ENCODE data around the gene ABCA2. TPM values are rescaled to one million over a fixed set of nuclear protein-coding genes. Genes with fewer than 3 reads are reported as not detected.

Gene ABCA2, protein sequence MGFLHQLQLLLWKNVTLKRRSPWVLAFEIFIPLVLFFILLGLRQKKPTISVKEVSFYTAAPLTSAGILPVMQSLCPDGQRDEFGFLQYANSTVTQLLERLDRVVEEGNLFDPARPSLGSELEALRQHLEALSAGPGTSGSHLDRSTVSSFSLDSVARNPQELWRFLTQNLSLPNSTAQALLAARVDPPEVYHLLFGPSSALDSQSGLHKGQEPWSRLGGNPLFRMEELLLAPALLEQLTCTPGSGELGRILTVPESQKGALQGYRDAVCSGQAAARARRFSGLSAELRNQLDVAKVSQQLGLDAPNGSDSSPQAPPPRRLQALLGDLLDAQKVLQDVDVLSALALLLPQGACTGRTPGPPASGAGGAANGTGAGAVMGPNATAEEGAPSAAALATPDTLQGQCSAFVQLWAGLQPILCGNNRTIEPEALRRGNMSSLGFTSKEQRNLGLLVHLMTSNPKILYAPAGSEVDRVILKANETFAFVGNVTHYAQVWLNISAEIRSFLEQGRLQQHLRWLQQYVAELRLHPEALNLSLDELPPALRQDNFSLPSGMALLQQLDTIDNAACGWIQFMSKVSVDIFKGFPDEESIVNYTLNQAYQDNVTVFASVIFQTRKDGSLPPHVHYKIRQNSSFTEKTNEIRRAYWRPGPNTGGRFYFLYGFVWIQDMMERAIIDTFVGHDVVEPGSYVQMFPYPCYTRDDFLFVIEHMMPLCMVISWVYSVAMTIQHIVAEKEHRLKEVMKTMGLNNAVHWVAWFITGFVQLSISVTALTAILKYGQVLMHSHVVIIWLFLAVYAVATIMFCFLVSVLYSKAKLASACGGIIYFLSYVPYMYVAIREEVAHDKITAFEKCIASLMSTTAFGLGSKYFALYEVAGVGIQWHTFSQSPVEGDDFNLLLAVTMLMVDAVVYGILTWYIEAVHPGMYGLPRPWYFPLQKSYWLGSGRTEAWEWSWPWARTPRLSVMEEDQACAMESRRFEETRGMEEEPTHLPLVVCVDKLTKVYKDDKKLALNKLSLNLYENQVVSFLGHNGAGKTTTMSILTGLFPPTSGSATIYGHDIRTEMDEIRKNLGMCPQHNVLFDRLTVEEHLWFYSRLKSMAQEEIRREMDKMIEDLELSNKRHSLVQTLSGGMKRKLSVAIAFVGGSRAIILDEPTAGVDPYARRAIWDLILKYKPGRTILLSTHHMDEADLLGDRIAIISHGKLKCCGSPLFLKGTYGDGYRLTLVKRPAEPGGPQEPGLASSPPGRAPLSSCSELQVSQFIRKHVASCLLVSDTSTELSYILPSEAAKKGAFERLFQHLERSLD (N-terminal part only)
- total RNA-seq: 0.95 and 5.2 TPM in 2 replicates

DNA sequence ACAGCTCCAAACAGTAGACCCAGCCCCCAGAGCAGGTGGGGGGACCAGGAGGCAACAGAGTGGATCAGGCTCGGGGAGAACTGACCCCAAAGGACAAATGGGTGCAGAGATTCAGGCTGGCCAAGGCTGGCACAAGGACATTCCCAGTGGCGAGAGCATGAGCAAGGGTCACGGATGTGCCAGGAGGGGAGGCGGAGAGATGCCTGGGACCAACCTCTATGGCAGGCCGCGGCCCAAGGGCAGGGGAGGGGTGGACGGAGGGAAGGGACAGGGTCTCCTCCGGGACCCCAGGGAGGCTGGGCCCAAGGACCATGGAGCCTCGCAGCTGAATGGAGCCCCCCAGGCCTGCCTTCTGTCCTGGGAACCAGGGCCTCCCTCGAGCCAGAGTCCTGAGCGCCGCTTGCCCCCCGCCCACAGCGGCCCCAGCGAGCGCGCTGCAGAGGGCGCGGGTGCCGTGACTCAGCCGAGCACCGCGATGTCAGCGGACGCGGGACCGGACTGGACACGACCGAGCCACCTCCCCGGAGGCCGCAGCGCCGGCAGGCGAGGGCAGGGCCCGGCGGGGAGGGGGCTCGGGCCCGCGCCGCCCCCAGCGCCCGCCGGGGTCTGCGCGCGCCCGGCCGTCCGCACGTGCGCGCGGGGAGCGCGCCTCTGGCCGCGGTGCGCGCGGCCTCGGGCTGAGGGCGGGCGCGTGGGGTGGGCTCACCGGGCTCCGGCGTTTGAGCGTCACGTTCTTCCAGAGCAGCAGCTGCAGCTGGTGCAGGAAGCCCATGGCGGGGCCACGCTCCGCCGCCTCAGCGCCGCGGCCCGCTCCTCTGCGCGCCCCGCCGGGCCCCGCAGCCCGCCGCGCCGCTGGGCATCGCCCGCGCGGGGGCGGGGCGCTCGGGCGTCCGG is at the start of gene ABCA2:
Gene ABCA2, minus strand, starts transcription at position 869 of the 894 bp plus-strand sequence. Its CDS starts 97 bp downstream, at position 772.

DNA sequence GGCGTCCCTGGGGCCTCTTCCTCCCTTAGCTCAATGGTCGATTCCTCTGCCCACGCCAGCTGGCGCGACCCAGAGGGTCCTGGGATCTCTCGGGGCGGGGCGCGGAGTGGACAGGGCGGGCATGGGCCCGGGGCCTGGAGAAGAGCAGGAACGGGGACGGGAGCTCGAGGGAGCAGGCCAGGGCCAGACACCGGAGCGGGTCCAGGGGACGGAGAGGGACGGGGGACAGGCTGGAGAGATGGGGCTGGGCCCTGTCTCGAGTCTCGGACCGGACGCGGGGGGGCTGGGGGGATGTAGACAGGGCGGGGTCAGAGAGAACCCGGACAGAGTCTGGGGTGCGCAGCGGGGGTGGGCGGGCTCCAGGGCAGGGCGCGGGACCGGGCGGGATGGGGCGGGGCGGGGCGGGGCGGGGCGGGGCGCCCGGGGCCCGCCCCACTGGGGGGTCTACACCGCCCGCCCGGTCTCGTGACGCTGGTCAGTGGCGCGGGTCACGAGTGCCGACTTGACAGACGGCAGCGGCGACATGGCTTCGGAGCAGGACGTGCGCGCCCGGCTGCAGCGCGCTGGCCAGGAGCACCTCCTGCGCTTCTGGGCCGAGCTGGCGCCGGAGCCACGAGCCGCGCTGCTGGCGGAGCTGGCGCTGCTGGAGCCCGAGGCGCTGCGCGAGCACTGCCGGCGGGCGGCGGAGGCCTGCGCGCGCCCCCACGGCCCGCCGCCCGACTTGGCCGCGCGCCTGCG is 49.1 kb upstream of the ABCA2 start, which contains the start of gene UAP1L1:
Gene UAP1L1, plus strand, starts transcription at position 508 of the 738 bp plus-strand sequence. Its CDS starts 16 bp downstream, at position 524.

DNA sequence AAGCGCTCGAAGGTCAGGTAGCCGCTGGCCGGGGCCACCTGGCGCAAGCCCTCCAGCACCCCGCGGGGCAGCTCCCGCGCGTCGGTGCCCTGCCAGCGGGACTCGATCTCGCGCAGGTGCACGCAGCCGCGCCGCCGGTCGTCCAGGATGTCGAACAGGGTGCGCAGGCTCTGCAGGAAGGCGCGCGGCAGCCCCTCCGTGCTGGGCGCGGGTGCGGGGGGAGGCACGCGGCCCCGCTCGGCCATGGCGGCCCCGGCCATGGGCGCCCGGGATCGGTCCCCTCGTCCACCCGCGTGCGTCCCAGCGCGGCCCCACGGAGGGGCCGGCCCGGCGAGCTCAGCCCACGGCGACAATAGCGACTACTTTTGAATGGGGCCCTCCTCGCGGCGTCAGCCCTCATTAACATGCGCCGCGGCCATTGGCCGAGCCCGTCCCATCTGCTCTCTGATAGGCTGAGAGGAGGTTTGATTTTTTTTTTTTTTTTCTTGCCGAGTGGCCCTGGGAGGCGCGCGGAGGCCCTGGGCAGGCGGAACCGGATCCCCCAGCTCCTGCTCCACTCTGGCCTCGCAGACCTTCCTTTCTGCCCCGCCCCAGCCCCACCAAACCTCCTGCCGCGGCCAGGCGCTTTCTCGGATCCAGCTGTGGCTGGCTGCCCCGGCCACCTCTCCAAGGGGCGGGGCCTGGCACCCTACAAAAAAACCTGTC is 42.3 kb upstream of the ABCA2 start, which contains the start of gene SAPCD2:
Gene SAPCD2, minus strand, starts transcription at position 357 of the 705 bp plus-strand sequence. Its CDS starts 97 bp downstream, at position 260.

DNA sequence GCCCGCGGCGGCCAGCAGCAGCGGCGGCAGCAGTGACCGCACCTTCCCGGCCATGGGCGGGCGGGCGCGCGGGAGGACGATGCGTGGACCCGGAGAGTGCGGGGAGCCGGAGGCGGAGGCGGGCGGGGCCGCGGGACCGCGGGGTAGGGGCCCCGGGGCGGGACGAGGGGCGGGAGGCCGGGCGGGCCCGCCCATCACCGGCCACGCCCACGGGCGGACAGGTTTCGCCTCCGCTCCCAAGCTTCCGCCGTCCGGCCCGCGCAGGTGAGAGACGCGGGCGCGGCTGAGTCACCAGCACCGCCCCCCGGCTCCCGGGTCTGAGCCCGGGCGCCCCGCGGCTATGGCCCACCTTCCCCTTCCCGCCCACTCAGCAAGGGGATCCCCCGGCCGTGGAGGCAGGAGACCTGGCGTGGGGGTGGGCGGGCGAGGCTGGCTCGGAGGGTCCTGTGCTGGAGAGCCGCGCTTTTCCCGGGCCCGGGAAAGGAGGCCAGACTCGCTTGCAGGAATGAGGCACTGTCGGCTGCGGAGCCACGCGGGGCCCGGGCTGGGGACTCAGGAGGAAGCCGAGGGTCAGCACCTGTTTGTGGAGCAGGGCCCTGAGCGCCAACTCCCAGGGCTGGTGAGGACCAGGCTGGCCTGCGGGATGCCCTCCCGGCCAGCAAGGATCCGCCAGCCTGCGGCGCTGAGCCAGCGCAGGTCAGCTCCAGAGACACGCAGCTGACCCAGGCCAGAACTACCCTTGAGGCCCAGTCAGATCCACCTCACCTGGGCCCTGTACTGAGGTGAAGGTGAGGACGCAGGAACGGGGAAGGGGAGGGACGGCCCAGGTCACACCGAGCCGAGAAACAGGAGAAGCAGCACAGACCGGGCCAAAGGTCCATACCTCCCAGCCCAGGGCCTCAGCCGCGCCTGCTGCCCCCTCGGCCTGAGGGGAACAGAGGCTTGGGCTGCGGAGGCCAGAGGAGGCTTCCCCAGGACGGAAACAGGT is 26.2 kb upstream of the ABCA2 start, which contains the start of gene ENTPD2:
Gene ENTPD2, minus strand, starts transcription at position 118 of the 988 bp plus-strand sequence. Its CDS starts 64 bp downstream, at position 54.

DNA sequence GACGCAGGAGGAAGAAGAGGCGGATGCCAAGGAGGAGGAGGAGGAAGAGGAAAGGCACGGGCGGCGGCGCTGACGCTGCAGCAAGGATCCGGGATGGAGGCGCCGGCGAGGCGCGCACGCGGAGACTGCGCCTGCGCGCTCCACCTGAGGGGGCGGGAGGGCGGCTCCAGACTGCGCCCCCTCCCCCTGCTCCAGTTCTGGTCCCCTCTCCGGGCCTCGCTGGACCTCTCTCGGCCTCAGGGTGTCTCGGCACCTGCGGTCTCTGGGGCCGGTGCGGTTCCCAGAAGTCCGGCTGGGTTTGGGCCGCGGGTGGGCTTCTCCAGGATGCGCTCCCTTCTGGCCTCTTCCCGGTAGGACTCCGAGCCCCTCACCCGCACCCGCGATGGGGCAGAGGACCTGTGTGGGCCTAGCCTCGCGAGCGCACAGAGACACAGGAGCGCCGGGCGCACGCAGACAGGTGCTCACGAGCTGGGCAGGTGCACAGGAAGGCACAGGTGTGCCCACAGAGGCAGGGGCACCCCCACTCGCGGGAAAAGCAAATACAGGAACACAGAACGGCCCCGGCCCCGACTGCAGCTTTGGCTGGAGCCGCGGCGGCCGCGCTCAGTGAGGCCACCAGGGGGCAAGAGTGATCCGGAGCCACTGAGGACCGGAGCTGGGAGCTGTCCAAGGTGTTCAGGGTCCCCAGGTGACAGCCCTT is 18.2 kb upstream of the ABCA2 start, which contains the start of gene NPDC1:
Gene NPDC1, minus strand, starts transcription at position 90 of the 700 bp plus-strand sequence. CDS start 188 bp downstream, outside the sequence.

DNA sequence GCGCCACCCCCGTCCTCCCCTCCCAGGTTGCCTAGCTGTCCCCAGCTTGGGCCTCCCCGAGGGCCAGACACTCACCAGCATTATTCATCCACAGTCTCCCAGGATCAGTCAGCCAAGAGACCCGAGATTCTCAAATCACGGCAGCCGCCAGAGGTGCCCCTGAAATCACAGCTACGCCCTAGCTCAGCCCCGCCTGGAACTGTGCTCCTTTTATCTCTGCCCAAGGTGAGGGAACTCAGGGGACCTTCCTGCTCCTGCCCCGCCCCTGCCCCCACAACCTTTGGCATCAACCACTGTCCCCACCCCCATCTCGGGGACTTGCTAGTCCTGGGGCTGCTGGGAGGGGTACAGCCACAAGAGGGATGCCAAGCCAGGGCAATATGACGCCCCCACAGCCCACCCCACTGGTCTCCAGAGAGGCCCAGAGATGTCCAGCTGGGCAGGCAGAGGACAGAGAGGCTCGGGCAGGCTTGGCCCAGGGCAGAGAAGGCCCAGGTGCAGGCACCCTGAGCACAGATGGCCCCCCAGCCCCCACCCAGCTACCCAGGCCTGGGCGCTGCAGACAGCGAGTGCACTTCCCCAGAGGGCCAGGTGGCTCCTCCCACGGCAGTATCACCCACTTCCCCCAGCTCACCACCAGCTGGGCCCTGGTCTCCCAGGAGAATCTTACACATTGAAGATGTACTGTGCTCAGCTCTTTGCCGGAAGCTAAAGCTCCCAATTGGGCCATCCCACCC is 4.0 kb upstream of the ABCA2 start, which contains the start of gene FUT7:
Gene FUT7, minus strand, starts transcription at position 185 of the 737 bp plus-strand sequence. Its CDS starts 97 bp downstream, at position 88.

DNA sequence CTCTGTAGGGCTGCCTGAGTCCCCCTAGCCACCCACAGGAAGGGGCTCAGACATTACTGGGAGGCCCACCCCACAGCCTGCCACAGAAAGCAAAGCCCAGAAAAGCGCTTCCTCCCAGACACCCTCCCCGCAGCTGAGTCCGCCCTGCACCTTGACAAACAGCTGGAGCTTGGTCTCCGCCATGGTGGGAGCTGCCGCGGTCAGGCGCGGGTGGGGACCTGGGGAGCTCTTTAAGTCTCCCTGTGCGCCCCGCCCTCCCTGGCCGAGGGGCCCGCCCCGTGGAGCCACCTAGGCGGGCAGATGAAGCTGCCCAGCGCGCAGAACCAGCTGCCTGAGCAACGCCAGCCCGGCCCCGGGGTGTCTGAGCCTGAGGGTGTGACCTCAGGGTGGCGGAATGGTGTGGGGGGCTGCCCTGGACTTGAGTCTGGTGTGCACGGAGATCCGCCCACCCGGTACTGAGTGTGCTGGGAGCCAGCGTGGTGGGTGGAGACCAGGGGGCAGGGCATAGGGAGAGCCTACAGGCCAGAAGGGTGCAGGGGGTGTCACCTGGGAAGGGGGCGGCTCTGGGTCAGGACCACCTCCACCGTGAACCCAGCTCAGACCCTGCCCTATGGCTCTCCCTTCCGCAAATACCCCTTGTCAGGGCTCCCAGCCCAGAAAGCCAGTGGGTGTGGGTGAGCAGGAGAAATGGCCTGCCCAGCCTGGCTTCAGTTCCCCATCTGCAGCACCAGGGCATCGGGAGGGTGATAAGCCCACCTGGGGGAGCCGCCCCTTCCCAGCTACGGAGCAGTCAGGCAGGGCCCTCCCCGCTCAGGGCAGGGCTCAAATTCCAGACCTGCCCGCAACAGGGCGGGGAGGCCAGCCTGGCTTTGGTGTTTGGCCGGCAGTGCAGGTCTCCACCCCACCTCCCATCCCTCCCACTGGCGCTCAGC is 31.4 kb downstream of the ABCA2 start, which contains the start of gene CLIC3:
Gene CLIC3, minus strand, starts transcription at position 208 of the 932 bp plus-strand sequence. Its CDS starts 25 bp downstream, at position 183.

DNA sequence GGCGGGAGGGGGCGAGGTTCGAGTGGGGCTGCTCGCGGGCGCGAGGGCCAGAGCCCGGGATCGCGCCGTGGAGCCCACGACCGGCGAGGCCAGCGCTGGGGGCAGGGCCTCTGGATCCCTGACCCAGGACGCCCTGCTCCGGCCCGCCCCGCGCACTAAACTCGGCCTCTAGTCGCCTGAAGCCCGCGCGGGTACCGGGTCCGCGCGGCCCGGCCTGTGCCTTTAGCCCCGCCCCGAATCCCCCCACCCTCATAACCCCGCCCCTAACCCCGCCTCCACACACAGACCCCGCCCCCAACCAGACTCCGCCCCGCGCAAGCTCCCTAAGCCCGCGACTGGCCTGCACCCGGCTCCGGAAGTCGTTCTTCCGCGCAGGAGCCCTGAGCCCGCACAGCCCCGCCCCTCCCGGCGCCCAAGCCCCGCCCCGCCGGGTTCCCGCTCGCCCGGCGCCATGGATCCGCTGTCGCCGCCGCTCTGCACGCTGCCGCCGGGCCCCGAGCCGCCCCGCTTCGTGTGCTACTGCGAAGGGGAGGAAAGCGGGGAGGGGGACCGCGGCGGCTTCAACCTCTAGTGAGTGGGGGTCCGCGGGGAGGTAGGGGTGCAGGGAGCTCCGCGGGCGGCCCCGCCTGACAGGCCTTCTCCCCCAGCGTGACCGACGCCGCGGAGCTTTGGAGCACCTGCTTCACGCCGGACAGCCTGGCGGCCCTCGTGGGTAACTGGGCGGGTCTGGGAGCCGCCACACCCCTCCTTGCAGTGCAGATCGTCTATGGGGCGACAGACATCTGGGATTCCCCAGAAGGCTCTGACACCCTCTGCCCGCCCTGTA is 35.8 kb downstream of the ABCA2 start, which contains the start of gene PAXX:
Gene PAXX, plus strand, starts transcription at position 430 of the 826 bp plus-strand sequence. Its CDS starts 22 bp downstream, at position 452.

DNA sequence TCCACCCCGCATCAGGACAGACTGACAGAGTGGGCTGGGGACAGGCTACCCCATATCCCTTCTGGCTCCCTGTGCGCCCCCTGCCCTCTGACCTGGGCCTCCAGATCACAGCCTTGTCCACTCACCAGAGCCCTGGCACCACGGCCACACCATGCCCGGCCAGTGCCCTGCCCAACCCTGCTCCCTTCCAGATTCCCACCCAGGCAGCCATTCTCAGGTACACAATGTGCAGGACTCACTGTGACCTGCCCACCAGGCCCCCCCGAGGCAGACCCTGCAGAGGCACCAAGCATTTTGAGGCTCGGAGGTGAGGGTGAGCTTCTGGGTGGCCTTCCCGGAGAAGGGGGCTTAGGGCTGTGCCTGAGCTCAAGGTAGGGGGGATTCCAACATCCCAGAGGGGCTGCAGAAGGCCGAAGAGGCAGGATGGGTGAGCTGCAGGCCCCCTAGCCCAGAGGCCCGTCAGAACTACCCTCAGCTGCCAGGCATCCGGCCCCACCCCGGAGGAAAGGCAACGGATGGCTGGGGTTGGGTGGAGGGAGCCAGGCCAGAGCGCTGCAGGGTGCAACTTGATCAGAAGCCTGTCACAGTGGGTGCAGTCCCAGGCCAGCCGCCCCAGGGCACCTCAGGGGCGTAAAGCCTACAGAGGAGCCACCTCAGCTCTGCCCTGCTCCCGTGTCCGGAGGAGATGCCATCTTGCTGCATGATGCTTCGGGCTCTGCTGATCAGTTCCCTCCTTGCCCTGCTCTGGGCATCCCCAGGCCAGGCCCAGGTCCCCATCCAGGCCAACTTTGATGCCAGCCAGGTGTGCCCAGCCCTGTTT is 45.6 kb downstream of the ABCA2 start, which contains the start of gene LCNL1:
Gene LCNL1, plus strand, starts transcription at position 762 of the 820 bp plus-strand sequence. CDS start 594 bp downstream, outside the sequence.

DNA sequence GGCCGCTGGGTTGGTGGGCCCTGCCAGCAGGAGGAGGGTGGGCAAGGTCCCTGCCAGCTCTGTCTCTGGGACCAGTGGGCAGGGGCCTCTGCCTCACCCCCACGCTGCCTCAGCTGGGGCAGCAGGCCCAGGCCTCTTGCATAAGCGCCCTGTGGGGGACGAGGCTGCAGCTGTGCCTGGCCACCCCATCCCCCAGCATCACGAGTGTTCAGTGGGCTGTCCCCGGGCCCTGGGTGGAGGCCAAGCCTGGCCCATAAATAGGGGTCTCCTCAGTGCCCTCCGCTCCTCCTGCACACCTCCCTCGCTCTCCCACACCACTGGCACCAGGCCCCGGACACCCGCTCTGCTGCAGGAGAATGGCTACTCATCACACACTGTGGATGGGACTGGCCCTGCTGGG is 50.8 kb downstream of the ABCA2 start, which contains the start of gene PTGDS:
Gene PTGDS, plus strand, starts transcription at position 282 of the 400 bp plus-strand sequence. Its CDS starts 75 bp downstream, at position 357.

Measured in hair follicular keratinocyte (primary cell).